K562 (cell line): Measurements from ENCODE around the gene SHF. TPM values are rescaled to one million over a fixed set of nuclear protein-coding genes. Genes with fewer than 3 reads are reported as not detected.

ENCODE experiments used
- COPS2 ChIP-seq: fragments of 450-650 bp; conservative IDR thresholded peaks from 2 replicates; pipeline ENCODE4 v1.6.1; 2016; ENCODE audit warnings: mild to moderate bottlenecking, moderate library complexity
- FOSL1 ChIP-seq: fragments of 200-800 bp; sonication (Bioruptor generic); conservative IDR thresholded peaks from 2 replicates; pipeline ENCODE4 v1.6.1; 2016; ENCODE audit warnings: missing genetic modification characterization, missing compliant biosample characterization
- HNRNPH1 ChIP-seq: fragments of 200-400 bp; formaldehyde crosslinking; optimal IDR thresholded peaks from 2 replicates; pipeline ENCODE3; 2017; ENCODE audit warnings: low read depth, mild to moderate bottlenecking, low read length, moderate library complexity
- HNRNPL ChIP-seq: fragments of 200-400 bp; formaldehyde crosslinking; IDR thresholded peaks from 2 replicates; pipeline ENCODE4 v1.6.1; 2017; ENCODE audit warnings: low read depth, mild to moderate bottlenecking, low read length
- ILF3 ChIP-seq: fragments of 450-650 bp; IDR thresholded peaks from 2 replicates; pipeline ENCODE4 v1.6.1; 2018; ENCODE audit warnings: antibody characterized with exemption, mild to moderate bottlenecking, moderate library complexity, borderline replicate concordance
- KDM5B ChIP-seq: fragments of 200-600 bp; sonication (generic); IDR thresholded peaks from 2 replicates; pipeline ENCODE4 v1.6.1; 2012; ENCODE audit warnings: low read depth, mild to moderate bottlenecking, moderate library complexity, low read length, control low read depth, inconsistent platforms; ENCODE audit not compliant: insufficient replicate concordance
- KLF10 ChIP-seq: fragments of 250-450 bp; sonication (Bioruptor Pico); IDR thresholded peaks from 2 replicates; pipeline ENCODE4 v1.6.1; 2021; ENCODE audit warnings: matching md5 sums
- MBD2 ChIP-seq: sonication (generic); IDR thresholded peaks from 2 replicates; pipeline ENCODE4 v1.6.1; 2016; ENCODE audit warnings: low read depth, borderline replicate concordance
- NR2F6 ChIP-seq: fragments of 450-650 bp; formaldehyde crosslinking; IDR thresholded peaks from 2 replicates; pipeline ENCODE4 v1.4.0; 2020; ENCODE audit warnings: mild to moderate bottlenecking
- PML ChIP-seq: IDR thresholded peaks from 2 replicates; pipeline ENCODE4 v1.6.1; 2012; ENCODE audit warnings: low read length, inconsistent platforms
- RBM34 ChIP-seq: fragments of 200-400 bp; formaldehyde crosslinking; IDR thresholded peaks from 2 replicates; pipeline ENCODE4 v1.6.1; 2018; ENCODE audit warnings: low read length, borderline replicate concordance; ENCODE audit not compliant: insufficient read depth
- RHOXF2B ChIP-seq: fragments of 250-450 bp; sonication (Bioruptor Pico); conservative IDR thresholded peaks from 2 replicates; pipeline ENCODE4 v1.5.1; 2021
- SLC30A9 ChIP-seq: fragments of 250-450 bp; sonication (Bioruptor Pico); IDR thresholded peaks from 2 replicates; pipeline ENCODE4 v1.8.0; 2022; ENCODE audit warnings: mild to moderate bottlenecking, moderate library complexity
- TBP ChIP-seq: optimal IDR thresholded peaks from 2 replicates; pipeline ENCODE3; 2011; ENCODE audit warnings: low read depth, low read length, improper control_type of control experiment
- XRCC4 ChIP-seq: IDR thresholded peaks from one replicate; pipeline ENCODE4 v1.6.1; 2011; ENCODE audit not compliant: insufficient read depth, insufficient read length; ENCODE audit errors: extremely low read depth
- ZNF134 ChIP-seq: fragments of 250-450 bp; sonication (Bioruptor Pico); conservative IDR thresholded peaks from 2 replicates; pipeline ENCODE4 v1.4.0; 2020
- polyA plus RNA-seq, 8 experiments: library from polyadenylated mRNA; depleted of rRNA in 4 of 8; stranded (reverse) in 5 of 8; unstranded in 3 of 8; fragments of >200 nt; fragmentation: Nextera tagmentation in 2 of 8; fragmentation: Illumina TruSeq in 1 of 8; extraction: Ambion mirVana in 2 of 8; extraction: Trizol in 1 of 8; gene quantifications; 2 replicates each; pipeline versions ENCODE4 v1.2.1 to v1.2.3, GENCODE V29; 2011 to 2014; ENCODE audit warnings: inconsistent platforms in 1 of 8, missing spikeins in 1 of 8
- total RNA-seq, 7 experiments: library from RNA; depleted of rRNA in 6 of 7; stranded (reverse); fragments of >200 nt in 6 of 7; fragmentation: Illumina TruSeq in 2 of 7; extraction: Trizol in 2 of 7; gene quantifications; 2 replicates each; pipeline versions ENCODE4 v1.2.1 to v1.2.3, GENCODE V29; 2011 to 2021; ENCODE audit warnings: low replicate concordance in 1 of 7
- TF ChIP-seq, protein P1 (sequence below): fragments of 250-450 bp; sonication (Bioruptor Pico); IDR thresholded peaks from 2 replicates; pipeline ENCODE4 v1.4.0; 2020; ENCODE audit warnings: mild to moderate bottlenecking, moderate library complexity
- TF ChIP-seq, protein P2 (sequence below): fragments of 450-650 bp; formaldehyde crosslinking; IDR thresholded peaks from 2 replicates; pipeline ENCODE4 v1.4.0; 2020; ENCODE audit warnings: mild to moderate bottlenecking, mixed read lengths
- TF ChIP-seq, protein P3 (sequence below): sonication (generic); formaldehyde crosslinking; IDR thresholded peaks from 2 replicates; pipeline ENCODE4 v1.8.1; 2023; ENCODE audit warnings: mild to moderate bottlenecking, missing genetic modification reagents
- TF ChIP-seq, protein P4 (sequence below): fragments of 250-450 bp; sonication (Bioruptor Pico); IDR thresholded peaks from 2 replicates; pipeline ENCODE4 v1.8.0; 2021; ENCODE audit warnings: moderate library complexity, mild to moderate bottlenecking, inconsistent platforms

SHF gene
- total and polyA plus RNA-seq, 9 of the 15 experiments (the other 6 are each of a cell fraction or from before 2014, with no cell fraction given) = 0.51 to 2.2 (median 0.85) TPM; not detected in 2

DNA sequence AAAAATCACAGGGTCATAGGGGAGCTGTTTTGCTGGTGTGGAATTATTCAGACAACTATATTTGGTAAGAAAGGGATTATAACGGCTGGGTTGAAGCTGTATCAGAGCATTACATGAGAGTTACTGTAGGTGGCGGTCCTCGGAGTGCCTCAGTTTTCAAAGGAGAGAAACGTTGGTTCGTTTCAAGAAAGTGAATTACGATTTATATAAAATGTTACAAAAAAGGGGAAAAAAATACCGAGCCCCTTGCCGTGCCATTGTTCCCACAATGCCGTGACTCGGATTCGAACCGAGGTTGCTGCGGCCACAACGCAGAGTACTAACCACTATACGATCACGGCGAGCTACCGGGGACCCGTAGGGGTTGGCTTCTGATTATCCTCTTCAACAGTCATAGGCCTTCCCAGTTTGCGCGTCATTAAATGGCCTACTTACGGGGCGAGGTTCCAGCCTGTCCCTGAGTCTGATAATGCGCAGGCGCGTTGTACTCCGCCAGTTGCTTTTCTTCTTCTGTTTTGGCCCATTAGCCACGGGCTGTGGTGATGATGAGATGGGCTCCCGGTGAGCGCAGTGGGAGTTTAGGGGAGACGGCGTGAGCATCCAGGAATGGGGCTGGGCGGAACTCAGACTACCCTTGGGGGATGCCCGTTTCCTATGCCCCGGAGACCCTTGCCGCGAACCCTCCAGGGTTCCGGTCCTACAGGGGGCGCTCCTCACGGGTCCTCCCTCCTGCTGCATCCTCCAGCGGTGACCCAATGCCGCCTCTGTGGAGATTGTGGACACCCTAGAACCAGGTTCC is 10.8 kb upstream of the SHF start (continued):
- TF ChIP-seq, protein P1, sequence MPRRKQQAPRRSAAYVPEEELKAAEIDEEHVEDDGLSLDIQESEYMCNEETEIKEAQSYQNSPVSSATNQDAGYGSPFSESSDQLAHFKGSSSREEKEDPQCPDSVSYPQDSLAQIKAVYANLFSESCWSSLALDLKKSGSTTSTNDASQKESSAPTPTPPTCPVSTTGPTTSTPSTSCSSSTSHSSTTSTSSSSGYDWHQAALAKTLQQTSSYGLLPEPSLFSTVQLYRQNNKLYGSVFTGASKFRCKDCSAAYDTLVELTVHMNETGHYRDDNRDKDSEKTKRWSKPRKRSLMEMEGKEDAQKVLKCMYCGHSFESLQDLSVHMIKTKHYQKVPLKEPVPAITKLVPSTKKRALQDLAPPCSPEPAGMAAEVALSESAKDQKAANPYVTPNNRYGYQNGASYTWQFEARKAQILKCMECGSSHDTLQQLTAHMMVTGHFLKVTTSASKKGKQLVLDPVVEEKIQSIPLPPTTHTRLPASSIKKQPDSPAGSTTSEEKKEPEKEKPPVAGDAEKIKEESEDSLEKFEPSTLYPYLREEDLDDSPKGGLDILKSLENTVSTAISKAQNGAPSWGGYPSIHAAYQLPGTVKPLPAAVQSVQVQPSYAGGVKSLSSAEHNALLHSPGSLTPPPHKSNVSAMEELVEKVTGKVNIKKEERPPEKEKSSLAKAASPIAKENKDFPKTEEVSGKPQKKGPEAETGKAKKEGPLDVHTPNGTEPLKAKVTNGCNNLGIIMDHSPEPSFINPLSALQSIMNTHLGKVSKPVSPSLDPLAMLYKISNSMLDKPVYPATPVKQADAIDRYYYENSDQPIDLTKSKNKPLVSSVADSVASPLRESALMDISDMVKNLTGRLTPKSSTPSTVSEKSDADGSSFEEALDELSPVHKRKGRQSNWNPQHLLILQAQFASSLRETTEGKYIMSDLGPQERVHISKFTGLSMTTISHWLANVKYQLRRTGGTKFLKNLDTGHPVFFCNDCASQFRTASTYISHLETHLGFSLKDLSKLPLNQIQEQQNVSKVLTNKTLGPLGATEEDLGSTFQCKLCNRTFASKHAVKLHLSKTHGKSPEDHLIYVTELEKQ (CRISPR knock-in tag) = no peak
- no peak for TF ChIP-seq KLF10 (CRISPR knock-in tag)
- no peak for TF ChIP-seq RHOXF2B
- no peak for TF ChIP-seq XRCC4
- TF ChIP-seq, protein P2, sequence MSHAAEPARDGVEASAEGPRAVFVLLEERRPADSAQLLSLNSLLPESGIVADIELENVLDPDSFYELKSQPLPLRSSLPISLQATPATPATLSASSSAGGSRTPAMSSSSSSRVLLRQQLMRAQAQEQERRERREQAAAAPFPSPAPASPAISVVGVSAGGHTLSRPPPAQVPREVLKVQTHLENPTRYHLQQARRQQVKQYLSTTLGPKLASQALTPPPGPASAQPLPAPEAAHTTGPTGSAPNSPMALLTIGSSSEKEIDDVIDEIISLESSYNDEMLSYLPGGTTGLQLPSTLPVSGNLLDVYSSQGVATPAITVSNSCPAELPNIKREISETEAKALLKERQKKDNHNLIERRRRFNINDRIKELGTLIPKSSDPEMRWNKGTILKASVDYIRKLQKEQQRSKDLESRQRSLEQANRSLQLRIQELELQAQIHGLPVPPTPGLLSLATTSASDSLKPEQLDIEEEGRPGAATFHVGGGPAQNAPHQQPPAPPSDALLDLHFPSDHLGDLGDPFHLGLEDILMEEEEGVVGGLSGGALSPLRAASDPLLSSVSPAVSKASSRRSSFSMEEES (CRISPR knock-in tag) = no peak
- TF ChIP-seq NR2F6 (CRISPR knock-in tag) = no peak
- TF ChIP-seq MBD2 = no peak
- TF ChIP-seq, protein P3, sequence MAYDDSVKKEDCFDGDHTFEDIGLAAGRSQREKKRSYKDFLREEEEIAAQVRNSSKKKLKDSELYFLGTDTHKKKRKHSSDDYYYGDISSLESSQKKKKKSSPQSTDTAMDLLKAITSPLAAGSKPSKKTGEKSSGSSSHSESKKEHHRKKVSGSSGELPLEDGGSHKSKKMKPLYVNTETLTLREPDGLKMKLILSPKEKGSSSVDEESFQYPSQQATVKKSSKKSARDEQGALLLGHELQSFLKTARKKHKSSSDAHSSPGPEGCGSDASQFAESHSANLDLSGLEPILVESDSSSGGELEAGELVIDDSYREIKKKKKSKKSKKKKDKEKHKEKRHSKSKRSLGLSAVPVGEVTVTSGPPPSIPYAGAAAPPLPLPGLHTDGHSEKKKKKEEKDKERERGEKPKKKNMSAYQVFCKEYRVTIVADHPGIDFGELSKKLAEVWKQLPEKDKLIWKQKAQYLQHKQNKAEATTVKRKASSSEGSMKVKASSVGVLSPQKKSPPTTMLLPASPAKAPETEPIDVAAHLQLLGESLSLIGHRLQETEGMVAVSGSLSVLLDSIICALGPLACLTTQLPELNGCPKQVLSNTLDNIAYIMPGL (CRISPR knock-in tag) = peak; percentile 97
- TF ChIP-seq SLC30A9 = no peak
- peak; percentile 99 for TF ChIP-seq TBP
- no peak for TF ChIP-seq ZNF134 (CRISPR knock-in tag)
- TF ChIP-seq COPS2 = no peak
- TF ChIP-seq PML = 0 out of 2 replicates have a peak, but pooled peaks have one; percentile 7
- TF ChIP-seq HNRNPL = no peak
- peak; percentile 74 for TF ChIP-seq KDM5B
- no peak for TF ChIP-seq RBM34
- TF ChIP-seq, protein P4, sequence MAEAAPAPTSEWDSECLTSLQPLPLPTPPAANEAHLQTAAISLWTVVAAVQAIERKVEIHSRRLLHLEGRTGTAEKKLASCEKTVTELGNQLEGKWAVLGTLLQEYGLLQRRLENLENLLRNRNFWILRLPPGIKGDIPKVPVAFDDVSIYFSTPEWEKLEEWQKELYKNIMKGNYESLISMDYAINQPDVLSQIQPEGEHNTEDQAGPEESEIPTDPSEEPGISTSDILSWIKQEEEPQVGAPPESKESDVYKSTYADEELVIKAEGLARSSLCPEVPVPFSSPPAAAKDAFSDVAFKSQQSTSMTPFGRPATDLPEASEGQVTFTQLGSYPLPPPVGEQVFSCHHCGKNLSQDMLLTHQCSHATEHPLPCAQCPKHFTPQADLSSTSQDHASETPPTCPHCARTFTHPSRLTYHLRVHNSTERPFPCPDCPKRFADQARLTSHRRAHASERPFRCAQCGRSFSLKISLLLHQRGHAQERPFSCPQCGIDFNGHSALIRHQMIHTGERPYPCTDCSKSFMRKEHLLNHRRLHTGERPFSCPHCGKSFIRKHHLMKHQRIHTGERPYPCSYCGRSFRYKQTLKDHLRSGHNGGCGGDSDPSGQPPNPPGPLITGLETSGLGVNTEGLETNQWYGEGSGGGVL = no peak
- TF ChIP-seq ILF3 = peak; percentile 48; the same call in 1 of the 2 replicates
- TF ChIP-seq FOSL1 (tag) = peak; percentile 39; the same call in 1 of the 2 replicates
- no peak for TF ChIP-seq HNRNPH1
